Activated CD8-positive, alpha-beta memory T cell treated with anti-CD3 and anti-CD28 coated beads for 4 hours (primary cell): ENCODE results near the gene KLK3.
"Not testable (repeated sequence)": the region's sequence is repeated elsewhere in the genome, so short reads cannot be mapped to it uniquely, and the experiment has no call there.

Experiments used
- DNase-seq, 2 donors: peaks; one replicate each; pipeline ENCODE4 v3.0.0-alpha.2; 2020; ENCODE audit warnings: low read depth in 2 of 2

KLK3 gene

GRCh38 chr19:50861496-50862286 lies 7.0 kb downstream of the KLK3 start:
- no peak for DNase-seq

GRCh38 chr19:50869479-50869878 lies 14.8 kb downstream of the KLK3 start:
- DNase-seq, result no peak

- no peak for DNase-seq
These were observed 15.8 kb downstream of the KLK3 start for GRCh38 chr19:50870417-50871089.

GRCh38 chr19:50873056-50873455 lies 18.3 kb downstream of the KLK3 start, which contains the start of gene KLK2:
KLK2 (plus strand) TSS chr19:50873439; CDS start chr19:50873474, 35 bp downstream.
- DNase-seq, result no peak

- no peak for DNase-seq
These were observed 19.5 kb downstream of the KLK3 start for GRCh38 chr19:50874211-50874610.

GRCh38 chr19:50875795-50876422 lies 21.2 kb downstream of the KLK3 start:
- DNase-seq, result no peak

- no peak for DNase-seq
These were observed 21.7 kb downstream of the KLK3 start for GRCh38 chr19:50876456-50876855.

- no peak for DNase-seq
These were observed 22.6 kb downstream of the KLK3 start for GRCh38 chr19:50877338-50877737.

DNA sequence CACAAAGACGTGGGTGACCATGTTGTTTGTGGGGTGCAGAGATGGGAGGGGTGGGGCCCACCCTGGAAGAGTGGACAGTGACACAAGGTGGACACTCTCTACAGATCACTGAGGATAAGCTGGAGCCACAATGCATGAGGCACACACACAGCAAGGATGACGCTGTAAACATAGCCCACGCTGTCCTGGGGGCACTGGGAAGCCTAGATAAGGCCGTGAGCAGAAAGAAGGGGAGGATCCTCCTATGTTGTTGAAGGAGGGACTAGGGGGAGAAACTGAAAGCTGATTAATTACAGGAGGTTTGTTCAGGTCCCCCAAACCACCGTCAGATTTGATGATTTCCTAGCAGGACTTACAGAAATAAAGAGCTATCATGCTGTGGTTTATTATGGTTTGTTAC lies 24.1 kb downstream of the KLK3 start:
- no peak for DNase-seq

GRCh38 chr19:50880241-50880640 lies 25.5 kb downstream of the KLK3 start:
- DNase-seq, result no peak

GRCh38 chr19:50882188-50882587 lies 27.5 kb downstream of the KLK3 start:
- no peak for DNase-seq

GRCh38 chr19:50889638-50890037 lies 34.9 kb downstream of the KLK3 start:
- DNase-seq, result no peak

- no peak for DNase-seq
These were observed 35.9 kb downstream of the KLK3 start for GRCh38 chr19:50890422-50891252.

GRCh38 chr19:50891253-50891625 lies 36.5 kb downstream of the KLK3 start:
- no peak for DNase-seq

DNA sequence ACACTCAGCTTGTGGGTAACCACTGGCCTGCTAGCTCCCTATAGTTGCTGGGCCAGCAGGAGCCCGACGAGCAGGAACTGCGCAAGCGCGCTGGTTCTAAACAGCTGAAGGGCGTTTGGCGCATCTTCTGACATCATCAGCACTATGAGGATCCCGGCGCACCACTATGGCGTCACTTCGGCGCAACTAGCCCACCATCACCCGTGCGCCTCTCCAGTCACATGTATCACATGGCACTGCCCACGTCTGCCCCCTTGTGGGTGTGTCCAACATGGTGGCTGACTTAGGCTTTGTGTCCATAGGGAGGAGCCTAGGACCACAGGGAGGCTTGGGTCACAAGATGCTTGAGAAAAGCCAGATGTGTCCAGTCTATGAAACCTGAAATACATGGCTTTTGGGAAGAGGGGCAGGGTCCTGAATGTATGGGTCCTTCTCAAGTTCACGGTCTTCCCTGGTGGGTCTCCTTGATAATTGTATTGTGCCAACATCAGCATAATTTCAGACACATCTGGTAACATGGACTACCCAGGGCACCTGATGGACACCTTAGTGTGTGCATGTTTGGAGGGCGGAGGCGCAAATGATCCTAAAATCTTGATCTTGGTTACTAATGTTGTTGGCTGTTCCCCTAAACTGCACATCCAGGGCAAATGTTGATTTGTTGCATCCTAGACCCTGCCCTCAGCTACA lies 38.5 kb downstream of the KLK3 start:
- no peak for DNase-seq

DNA sequence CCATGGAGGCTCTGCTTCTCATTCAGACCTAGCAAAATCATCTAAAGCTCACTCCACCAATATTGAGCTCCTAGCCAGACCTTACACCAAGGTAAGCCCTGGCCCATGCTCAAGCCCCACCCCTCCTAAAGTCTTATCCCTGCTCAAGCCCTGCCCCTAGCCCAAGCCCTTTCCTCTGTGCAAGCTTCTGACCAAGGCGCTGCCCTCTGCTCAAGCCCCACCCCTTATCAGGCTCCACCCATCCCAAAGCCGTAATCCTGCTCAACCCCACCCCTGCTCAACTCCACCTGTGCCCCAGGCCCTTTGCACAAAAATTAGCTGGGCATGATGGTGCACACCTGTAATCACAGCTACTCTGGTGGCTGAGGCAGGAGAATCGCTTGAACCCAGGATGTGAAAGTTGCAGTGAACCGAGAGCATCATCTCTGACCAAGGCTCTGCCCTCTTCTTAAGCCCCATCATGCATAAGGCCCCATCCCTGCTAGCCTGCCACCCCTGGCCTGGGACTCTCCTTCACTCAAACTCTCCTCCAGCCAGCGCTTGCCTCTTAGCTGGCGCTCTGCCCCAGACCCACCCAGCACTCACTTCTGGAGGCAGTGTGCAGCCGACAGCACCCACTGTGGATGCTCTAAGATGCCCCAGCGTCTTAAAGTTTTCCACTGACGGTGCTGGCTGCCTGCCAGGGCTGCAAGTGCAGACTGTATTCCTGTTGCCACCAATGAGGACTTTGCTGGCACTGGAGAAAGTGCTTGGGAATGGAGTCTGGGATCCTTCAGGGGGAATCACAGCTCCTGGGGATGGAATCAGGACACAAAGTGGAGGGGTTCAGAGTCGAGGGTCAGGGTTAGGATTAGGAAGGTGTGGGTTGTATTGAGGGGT lies 40.0 kb downstream of the KLK3 start:
- DNase-seq, result no peak

GRCh38 chr19:50896089-50896590 lies 41.4 kb downstream of the KLK3 start:
- not testable (repeated sequence) for DNase-seq

DNA sequence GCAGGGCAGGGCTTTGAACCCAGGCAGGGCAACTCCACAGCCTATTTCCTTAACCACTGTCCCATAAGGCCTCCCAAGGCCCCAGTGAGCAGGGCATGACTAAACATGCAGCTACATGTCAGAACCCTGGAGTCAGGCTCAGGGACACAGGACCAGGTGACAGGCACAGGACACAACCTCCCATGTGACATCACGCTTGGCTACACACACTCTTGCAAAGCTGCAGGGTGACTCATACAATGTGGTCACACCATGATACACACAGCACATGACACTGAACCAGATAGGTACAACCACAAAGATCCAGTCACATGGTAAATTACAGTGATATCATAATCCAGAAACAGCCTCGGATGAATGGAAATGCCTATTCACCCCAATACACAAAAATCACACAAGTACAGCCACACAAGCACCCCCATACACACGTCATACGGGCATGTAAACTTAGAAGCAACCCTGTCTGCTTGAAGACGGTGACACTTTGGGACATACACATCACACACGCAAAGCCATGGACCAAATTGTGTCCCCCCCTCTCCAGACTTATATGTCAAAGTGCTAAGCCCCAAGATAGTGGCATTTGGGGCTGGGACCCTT lies 42.0 kb downstream of the KLK3 start:
- no peak for DNase-seq

GRCh38 chr19:50897191-50897607 lies 42.5 kb downstream of the KLK3 start:
- no peak for DNase-seq

DNA sequence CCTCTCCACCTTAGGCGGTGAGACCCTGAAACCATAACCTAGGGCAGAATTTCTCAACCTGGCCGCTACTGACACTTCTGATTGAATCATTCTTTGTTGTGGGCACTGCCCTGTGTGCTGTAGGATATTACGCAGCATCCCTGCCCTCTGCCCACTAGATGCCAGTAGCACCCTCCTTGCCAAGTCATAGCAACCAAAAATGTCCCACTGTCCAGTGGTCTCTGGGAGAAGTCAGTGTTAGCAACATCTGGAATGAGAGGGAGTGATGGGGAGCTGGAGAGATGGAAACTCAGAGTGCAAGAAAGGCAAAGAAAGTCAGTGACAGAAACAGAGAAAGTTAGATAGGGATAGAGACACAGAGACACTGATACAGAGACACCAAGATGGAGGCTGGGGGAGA lies 42.9 kb downstream of the KLK3 start:
- DNase-seq, result no peak
